HCT116 (cell line): ENCODE data around the gene SLC30A7. TPM values are rescaled to one million over a fixed set of nuclear protein-coding genes. Genes with fewer than 3 reads are reported as not detected.

Experiments used
- ATAC-seq: fragments of 200-7000 bp; cut with Tn5 transposase; 2 replicates; pipeline ENCODE4 v1.9.1; 2020; ENCODE audit warnings: mild to moderate bottlenecking, moderate library complexity
- BruUV-seq: library from RNA; stranded (reverse); fragments of 400-500 nt; replicated peaks from 2 replicates; lab custom pipeline; 2021; lab: Mats Ljungman, UMichigan
- CTCF ChIA-PET: fragments of 300-600 bp; sonication (Branson Sonifier 250); formaldehyde crosslinking; loops from one replicate; lab custom pipeline; 2021; ENCODE audit warnings: antibody characterized with exemption; lab: Charles Lee
- POLR2A ChIA-PET: fragments of 300-600, 350-600 bp; sonication (Branson Sonifier 250); formaldehyde crosslinking; loops from one replicate; lab custom pipeline; 2021; ENCODE audit warnings: antibody characterized with exemption; lab: Charles Lee
- RAD21 ChIA-PET, 2 experiments: fragments of 300-600 bp; sonication (Branson Sonifier 250); formaldehyde crosslinking; loops; one replicate each; lab custom pipeline; 2023; ENCODE audit warnings: low total read pairs in 2 of 2; ENCODE audit not compliant: uncharacterized antibody in 2 of 2, unreplicated experiment in 2 of 2, low non-redundant PET in 1 of 2; lab: Charles Lee
- DNase-seq: peaks from one replicate; pipeline ENCODE4 v3.0.0-alpha.2; 2010; ENCODE audit warnings: low read depth, low spot score
- H2AFZ ChIP-seq: fragments of 200-600 bp; shearing (Covaris generic), sonication (generic); 2 replicates; pipeline ENCODE4 v1.6.1; 2017; ENCODE audit warnings: low read depth, mixed run types, mixed read lengths, antibody characterized with exemption, low read length; ENCODE audit not compliant: poor library complexity, severe bottlenecking
- H3K27ac ChIP-seq: 2 replicates; pipeline ENCODE4 v1.5.1; 2012; ENCODE audit warnings: low read depth, low read length
- H3K27me3 ChIP-seq: fragments of 200-600 bp; sonication (generic); 2 replicates; pipeline ENCODE4 v1.6.1; 2016; ENCODE audit warnings: mixed run types, low read length, mixed read lengths; ENCODE audit not compliant: insufficient read depth
- H3K36me3 ChIP-seq, 2 experiments: fragments of 200-500 bp in 1 of 2; fragments of 200-600 bp in 1 of 2; sonication (Bioruptor generic) in 1 of 2; sonication (generic) in 1 of 2; 2 replicates each; pipeline versions ENCODE4 v1.5.1 to v1.6.1; 2014 to 2016; ENCODE audit warnings: low read length in 2 of 2, inconsistent platforms in 1 of 2, mixed read lengths in 1 of 2, mixed run types in 1 of 2; ENCODE audit not compliant: insufficient read depth in 2 of 2, control insufficient read depth in 1 of 2
- H3K4me1 ChIP-seq, 2 experiments: fragments of 200-600 bp in 1 of 2; sonication (generic) in 1 of 2; 2 replicates each; pipeline versions ENCODE4 v1.5.1 to v1.6.1; 2012 to 2017; ENCODE audit warnings: low read length in 2 of 2, inconsistent platforms in 1 of 2, mild to moderate bottlenecking in 1 of 2, mixed read lengths in 1 of 2, mixed run types in 1 of 2, moderate library complexity in 1 of 2; ENCODE audit not compliant: insufficient read depth in 2 of 2, control insufficient read depth in 1 of 2
- H3K4me2 ChIP-seq: fragments of 200-600 bp; sonication (generic); 2 replicates; pipeline ENCODE4 v1.6.1; 2017; ENCODE audit warnings: mixed run types, low read length, mixed read lengths
- H3K4me3 ChIP-seq, 2 experiments: fragments of 200-600 bp in 1 of 2; sonication (generic) in 1 of 2; replicated peaks in 1 of 2; 2 replicates each; pipeline ENCODE4 v1.5.1; 2011 to 2016; ENCODE audit warnings: low read length in 2 of 2, control low read depth in 1 of 2, low read depth in 1 of 2, mild to moderate bottlenecking in 1 of 2, mixed read lengths in 1 of 2, mixed run types in 1 of 2
- H3K79me2 ChIP-seq: fragments of 200-600 bp; sonication (generic); 2 replicates; pipeline ENCODE4 v1.6.1; 2017; ENCODE audit warnings: mild to moderate bottlenecking, mixed run types, low read length, moderate library complexity, mixed read lengths; ENCODE audit not compliant: insufficient read depth
- H3K9ac ChIP-seq: fragments of 200-600 bp; sonication (generic); 2 replicates; pipeline ENCODE4 v1.6.1; 2016; ENCODE audit warnings: low read length, mixed read lengths
- H3K9me2 ChIP-seq: fragments of 200-600 bp; sonication (generic), shearing (Covaris generic); 2 replicates; pipeline ENCODE4 v1.6.1; 2017; ENCODE audit warnings: mixed run types, mild to moderate bottlenecking, moderate library complexity; ENCODE audit not compliant: insufficient read depth
- H3K9me3 ChIP-seq, 2 experiments: fragments of 200-500 bp in 1 of 2; fragments of 200-600 bp in 1 of 2; sonication (Bioruptor generic) in 1 of 2; sonication (generic) in 1 of 2; 2 replicates each; pipeline ENCODE4 v1.6.1; 2014 to 2017; ENCODE audit warnings: low read length in 2 of 2, mixed read lengths in 2 of 2, inconsistent platforms in 1 of 2, low read depth in 1 of 2, mild to moderate bottlenecking in 1 of 2, mixed run types in 1 of 2, moderate library complexity in 1 of 2; ENCODE audit not compliant: control insufficient read depth in 1 of 2, insufficient read depth in 1 of 2
- H4K20me1 ChIP-seq: fragments of 200-600 bp; sonication (generic), shearing (Covaris generic); 2 replicates; pipeline ENCODE4 v1.6.1; 2017; ENCODE audit warnings: mixed run types, mild to moderate bottlenecking, moderate library complexity; ENCODE audit not compliant: insufficient read depth
- CBX3 ChIP-seq: IDR thresholded peaks from 2 replicates; pipeline ENCODE4 v1.6.1; 2012; ENCODE audit warnings: low read depth
- CEBPB ChIP-seq: IDR thresholded peaks from 2 replicates; pipeline ENCODE4 v1.6.1; 2012; ENCODE audit warnings: low read depth
- CTCF ChIP-seq, 3 experiments: fragments of 200-600 bp in 1 of 3; sonication (generic) in 1 of 3; IDR thresholded peaks in 2 of 3; conservative IDR thresholded peaks in 1 of 3; 2 replicates each; pipeline ENCODE4 v1.5.1; 2012 to 2017; ENCODE audit warnings: low read depth in 2 of 3, low read length in 2 of 3, antibody characterized with exemption in 1 of 3, borderline replicate concordance in 1 of 3, control low read depth in 1 of 3, mild to moderate bottlenecking in 1 of 3, mixed read lengths in 1 of 3, mixed run types in 1 of 3, moderate library complexity in 1 of 3; ENCODE audit not compliant: insufficient read depth in 1 of 3
- EZH2phosphoT487 ChIP-seq: fragments of 200-600 bp; IDR thresholded peaks from 2 replicates; pipeline ENCODE4 v1.6.1; 2018; ENCODE audit warnings: antibody characterized with exemption, borderline replicate concordance
- FOSL1 ChIP-seq: IDR thresholded peaks from 2 replicates; pipeline ENCODE4 v1.6.1; 2012; ENCODE audit warnings: low read depth
- POLR2A ChIP-seq: IDR thresholded peaks from 2 replicates; pipeline ENCODE4 v1.7.0; 2011; ENCODE audit warnings: borderline replicate concordance; ENCODE audit not compliant: insufficient read depth, insufficient read length; ENCODE audit errors: extremely low read depth
- POLR2AphosphoS5 ChIP-seq: IDR thresholded peaks from 2 replicates; pipeline ENCODE4 v1.6.1; 2011; ENCODE audit warnings: mild to moderate bottlenecking, low read depth, low read length, moderate library complexity
- RAD21 ChIP-seq: IDR thresholded peaks from 2 replicates; pipeline ENCODE4 v1.6.1; 2012; ENCODE audit warnings: low read depth, mild to moderate bottlenecking
- SIN3A ChIP-seq: IDR thresholded peaks from 2 replicates; pipeline ENCODE4 v1.6.1; 2012; ENCODE audit warnings: low read depth
- SP1 ChIP-seq: IDR thresholded peaks from 2 replicates; pipeline ENCODE4 v1.6.1; 2012; ENCODE audit warnings: low read depth
- SRF ChIP-seq: IDR thresholded peaks from 2 replicates; pipeline ENCODE4 v1.6.1; 2012; ENCODE audit warnings: low read depth
- ZBTB33 ChIP-seq: IDR thresholded peaks from 2 replicates; pipeline ENCODE4 v1.6.1; 2011; ENCODE audit warnings: mild to moderate bottlenecking, low read length, moderate library complexity; ENCODE audit not compliant: insufficient replicate concordance; ENCODE audit errors: extremely low read depth
- ZFX ChIP-seq: fragments of 450-650 bp; IDR thresholded peaks from 2 replicates; pipeline ENCODE4 v1.6.1; 2017
- intact Hi-C: fragments of 100-400 bp; cut with micrococcal nuclease; formaldehyde crosslinking; loops from 2 replicates; pipeline ENCODE4 v1.10.0; 2022
- total RNA-seq: library from RNA; stranded (reverse); gene quantifications from one replicate; pipeline ENCODE4 v1.2.1, GENCODE V29; 2021; ENCODE audit not compliant: unreplicated experiment

SLC30A7 gene
- total RNA-seq, 1 experiment from 2014 or later = 23.3 TPM

GRCh38 chr1:100953960-100954730, 58.3 kb downstream of the SLC30A7 start:
- CTCF ChIA-PET = no interaction called here
- no peaks in the 10 kb centered on the region for H3K27me3 ChIP-seq
- no peak overlapping the region for H2AFZ ChIP-seq
- no peaks in the 10 kb centered on the region for H3K79me2 ChIP-seq
- H3K27ac ChIP-seq = no peak overlapping the region
- RAD21 ChIA-PET = no interaction called here
- no peak overlapping the region for H3K9ac ChIP-seq
- no peak overlapping the region for H3K4me3 ChIP-seq
- intact Hi-C loops = no loop called here
- no TSS peak for BruUV-seq
- H4K20me1 ChIP-seq = no peaks in the 10 kb centered on the region
- ATAC-seq (no peak), DNase-seq (no peak)
- POLR2A ChIA-PET = no interaction called here
- H3K36me3 ChIP-seq = no peaks in the 10 kb centered on the region; a peak in 1 of 4 replicates
- TF ChIP-seq CTCF (IDR thresholded peaks at IDR 0.05 in 2 of 3, conservative IDR thresholded peaks at IDR 0.05 in 1 of 3; ENCODE audit: borderline replicate concordance in 1 of 3, insufficient read depth in 1 of 3, low read depth in 2 of 3, low read length in 2 of 3) (no peak), CEBPB (no peak), ZFX (no peak), SIN3A (no peak), EZH2phosphoT487 (no peak), FOSL1 (no peak), SRF (no peak), SP1 (no peak), POLR2A (no peak), RAD21 (no peak), ZBTB33 (no peak), POLR2AphosphoS5 (no peak), CBX3 (no peak)
- H3K9me2 ChIP-seq = no peaks in the 10 kb centered on the region
- no peak overlapping the region for H3K4me2 ChIP-seq
- H3K9me3 ChIP-seq = no peaks in the 10 kb centered on the region
- H3K4me1 ChIP-seq = peaks cover 0 to 12% of the 10 kb centered on the region in 2 experiments; a peak in 2 of 4 replicates
